ENCODE results near the gene STAM2. TPM values are rescaled to one million over a fixed set of nuclear protein-coding genes. Genes with fewer than 3 reads are reported as not detected.

The STAM2 gene
- total RNA-seq, 1 donor from 2014 or later, result 24.6 TPM

DNA sequence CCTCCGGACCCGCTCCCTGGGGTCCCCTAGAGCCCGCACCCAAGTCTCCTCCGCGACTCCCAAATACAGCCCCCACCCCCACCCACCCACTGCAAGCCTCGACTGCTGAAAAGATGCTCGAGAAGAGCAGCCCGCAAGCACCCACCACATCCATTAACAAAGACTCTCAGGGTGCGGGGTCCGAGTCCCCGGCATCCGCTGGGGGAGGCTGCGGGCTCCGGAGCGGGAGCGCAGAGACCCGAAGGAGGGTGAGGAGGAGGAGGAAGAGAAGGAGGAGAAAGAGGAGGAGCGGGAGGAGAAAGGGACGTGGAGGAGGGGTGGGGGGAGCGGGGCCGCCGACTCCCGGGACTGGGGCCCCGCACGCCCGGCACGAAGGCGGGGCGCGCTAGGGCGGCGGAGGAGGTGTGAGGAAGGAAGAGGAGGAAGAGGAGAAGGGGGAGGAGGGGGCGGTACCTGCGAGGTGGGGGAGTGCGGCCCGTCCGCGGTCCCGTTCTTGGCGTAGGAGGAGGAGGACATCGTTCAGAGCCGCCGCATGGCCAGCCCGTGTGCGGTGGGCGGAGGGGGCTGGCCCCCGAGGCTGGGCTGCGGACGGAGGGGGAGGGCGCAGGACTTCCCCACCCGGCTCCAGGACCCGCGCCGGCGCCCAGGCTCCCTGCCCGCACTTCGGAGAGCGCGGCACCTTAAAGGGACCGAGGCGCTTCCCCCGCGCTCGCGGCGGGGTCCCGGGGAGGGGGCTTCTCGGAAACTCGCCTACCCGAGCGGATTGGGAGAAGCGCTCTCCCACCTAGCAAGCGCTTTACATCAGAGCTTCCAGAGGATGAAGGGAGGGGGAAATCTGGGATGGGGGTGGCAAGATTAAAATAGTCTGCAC, 76.8 kb downstream of the STAM2 start, which contains the start of gene CACNB4:
CACNB4 (minus strand) TSS at position 549 of the 871 bp plus-strand sequence.
- peak within 1 kb of the TSS; percentile 81 for H3K27ac Mint-ChIP-seq
- H3K4me3 Mint-ChIP-seq, result peak within 1 kb of the TSS; percentile 96
- H3K36me3 Mint-ChIP-seq, result no peaks in the 10 kb centered on the region
- peaks cover 11% of the 10 kb centered on the region for H3K4me1 Mint-ChIP-seq (ENCODE audit: unreplicated experiment)
- DNase-seq (ENCODE audit: extremely low spot score, unreplicated experiment), result no peak
- peaks cover 59% of the 10 kb centered on the region for H3K27me3 Mint-ChIP-seq
- H3K9me3 Mint-ChIP-seq, result no peaks in the 10 kb centered on the region
- TF ChIP-seq, protein P1, sequence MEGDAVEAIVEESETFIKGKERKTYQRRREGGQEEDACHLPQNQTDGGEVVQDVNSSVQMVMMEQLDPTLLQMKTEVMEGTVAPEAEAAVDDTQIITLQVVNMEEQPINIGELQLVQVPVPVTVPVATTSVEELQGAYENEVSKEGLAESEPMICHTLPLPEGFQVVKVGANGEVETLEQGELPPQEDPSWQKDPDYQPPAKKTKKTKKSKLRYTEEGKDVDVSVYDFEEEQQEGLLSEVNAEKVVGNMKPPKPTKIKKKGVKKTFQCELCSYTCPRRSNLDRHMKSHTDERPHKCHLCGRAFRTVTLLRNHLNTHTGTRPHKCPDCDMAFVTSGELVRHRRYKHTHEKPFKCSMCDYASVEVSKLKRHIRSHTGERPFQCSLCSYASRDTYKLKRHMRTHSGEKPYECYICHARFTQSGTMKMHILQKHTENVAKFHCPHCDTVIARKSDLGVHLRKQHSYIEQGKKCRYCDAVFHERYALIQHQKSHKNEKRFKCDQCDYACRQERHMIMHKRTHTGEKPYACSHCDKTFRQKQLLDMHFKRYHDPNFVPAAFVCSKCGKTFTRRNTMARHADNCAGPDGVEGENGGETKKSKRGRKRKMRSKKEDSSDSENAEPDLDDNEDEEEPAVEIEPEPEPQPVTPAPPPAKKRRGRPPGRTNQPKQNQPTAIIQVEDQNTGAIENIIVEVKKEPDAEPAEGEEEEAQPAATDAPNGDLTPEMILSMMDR (conservative IDR thresholded peaks at IDR 0.05), result no peak

DNA sequence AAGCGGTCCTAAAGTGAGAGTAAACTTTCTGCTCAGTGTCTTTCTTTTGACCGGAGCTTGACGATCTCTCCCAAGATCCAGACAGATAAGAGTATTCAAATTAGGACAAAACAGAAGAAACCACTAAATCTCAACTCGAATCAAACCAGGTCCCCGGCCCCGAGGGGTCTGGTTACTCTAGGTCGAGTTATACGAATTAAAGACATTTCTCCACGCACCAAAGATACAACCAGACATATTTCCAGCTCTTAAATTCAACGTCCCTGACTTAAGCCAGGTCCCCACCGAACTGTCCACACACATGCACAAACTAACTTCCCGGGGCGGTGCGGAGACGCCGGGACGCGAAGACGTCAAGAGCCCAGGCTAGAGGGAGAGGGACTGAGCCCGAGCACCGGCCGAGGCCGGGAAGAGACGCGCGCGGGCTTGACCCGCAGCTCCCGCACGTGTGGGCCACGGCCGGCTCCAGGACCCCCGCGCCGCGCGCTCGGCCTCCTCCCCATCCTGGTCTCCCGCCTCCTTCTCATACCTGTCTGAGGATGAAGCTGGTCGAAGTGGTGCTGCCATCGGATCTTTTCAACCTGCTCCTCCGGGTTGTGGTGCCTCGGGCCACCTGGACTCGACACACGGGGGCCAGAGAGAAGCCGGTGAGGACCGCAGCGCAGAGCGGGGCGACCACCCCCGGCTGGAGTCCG, 77.6 kb downstream of the STAM2 start:
- no peaks in the 10 kb centered on the region for H3K9me3 Mint-ChIP-seq
- H3K36me3 Mint-ChIP-seq, result no peaks in the 10 kb centered on the region
- peaks cover 11% of the 10 kb centered on the region for H3K4me1 Mint-ChIP-seq (ENCODE audit: unreplicated experiment)
- TF ChIP-seq, protein P1 (conservative IDR thresholded peaks at IDR 0.05), result no peak
- H3K27me3 Mint-ChIP-seq, result peaks cover 63% of the 10 kb centered on the region
- peak overlapping the region; percentile 90 for H3K4me3 Mint-ChIP-seq
- peak overlapping the region; percentile 27 for H3K27ac Mint-ChIP-seq
- no peak for DNase-seq (ENCODE audit: extremely low spot score, unreplicated experiment)

DNA sequence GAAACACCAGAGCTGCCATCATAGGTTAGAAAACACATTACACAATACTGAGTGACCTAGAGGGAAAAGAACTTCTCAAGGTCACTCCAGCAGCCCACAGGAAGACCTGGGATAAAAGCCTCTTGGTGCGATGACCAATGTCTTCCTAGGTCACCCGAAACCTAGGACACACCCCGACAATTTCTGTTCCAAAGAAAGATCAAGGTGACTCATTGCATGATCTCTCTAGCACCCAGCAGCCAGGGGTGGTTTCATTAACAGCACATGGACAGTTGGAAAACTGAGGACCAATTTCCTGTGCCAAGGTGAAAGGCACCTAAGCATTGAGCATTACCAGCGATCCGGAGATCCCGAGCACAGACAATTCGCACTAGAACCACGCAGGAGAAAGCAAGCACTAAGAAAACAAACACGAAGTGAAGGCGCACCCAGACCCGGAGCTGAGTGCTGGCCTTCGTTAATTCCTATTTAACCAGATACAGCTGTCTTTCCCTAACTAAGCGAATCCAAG, 78.2 kb downstream of the STAM2 start:
- peak overlapping the region; percentile 27 for H3K27ac Mint-ChIP-seq
- H3K9me3 Mint-ChIP-seq, result no peaks in the 10 kb centered on the region
- no peak for DNase-seq (ENCODE audit: extremely low spot score, unreplicated experiment)
- TF ChIP-seq, protein P1 (conservative IDR thresholded peaks at IDR 0.05), result no peak
- H3K4me1 Mint-ChIP-seq (ENCODE audit: unreplicated experiment), result peaks cover 11% of the 10 kb centered on the region
- no peaks in the 10 kb centered on the region for H3K36me3 Mint-ChIP-seq
- peaks cover 59% of the 10 kb centered on the region for H3K27me3 Mint-ChIP-seq
- peak overlapping the region; percentile 90 for H3K4me3 Mint-ChIP-seq

- H3K27ac Mint-ChIP-seq, result no peak overlapping the region
- peaks cover 49% of the 10 kb centered on the region for H3K27me3 Mint-ChIP-seq
- DNase-seq (ENCODE audit: extremely low spot score, unreplicated experiment), result no peak
- no peaks in the 10 kb centered on the region for H3K36me3 Mint-ChIP-seq
- peaks cover 11% of the 10 kb centered on the region for H3K4me1 Mint-ChIP-seq (ENCODE audit: unreplicated experiment)
- no peak overlapping the region for H3K4me3 Mint-ChIP-seq
- H3K9me3 Mint-ChIP-seq, result no peaks in the 10 kb centered on the region
- TF ChIP-seq, protein P1 (conservative IDR thresholded peaks at IDR 0.05), result no peak
Observed at GRCh38 chr2:152095146-152095545, 80.4 kb downstream of the STAM2 start.

DNA sequence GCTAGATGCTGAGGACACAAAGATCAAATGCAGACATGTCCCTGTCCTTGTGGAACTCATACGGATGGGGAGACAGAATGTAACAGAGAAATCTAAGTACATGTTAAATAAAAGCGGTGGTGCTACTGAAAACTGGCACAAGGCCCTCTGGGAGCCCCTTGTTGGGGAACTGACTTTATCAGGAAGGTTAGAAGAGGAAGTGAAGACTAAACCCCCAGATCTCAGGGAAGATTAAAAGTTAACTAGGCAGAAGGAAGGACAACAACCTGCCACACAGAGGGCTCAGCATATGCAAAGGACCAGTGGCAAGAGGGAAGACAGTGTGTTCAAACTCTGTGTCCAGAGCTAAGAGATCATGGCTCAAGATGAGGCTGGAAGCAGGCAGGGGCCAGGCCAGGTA, 81.5 kb downstream of the STAM2 start:
- TF ChIP-seq, protein P1 (conservative IDR thresholded peaks at IDR 0.05), result no peak
- no peak overlapping the region for H3K27ac Mint-ChIP-seq
- no peaks in the 10 kb centered on the region for H3K36me3 Mint-ChIP-seq
- peaks cover 6% of the 10 kb centered on the region for H3K4me1 Mint-ChIP-seq (ENCODE audit: unreplicated experiment)
- no peaks in the 10 kb centered on the region for H3K9me3 Mint-ChIP-seq
- H3K27me3 Mint-ChIP-seq, result peaks cover 38% of the 10 kb centered on the region
- no peak overlapping the region for H3K4me3 Mint-ChIP-seq
- DNase-seq (ENCODE audit: extremely low spot score, unreplicated experiment), result no peak
